Activated T-helper 9 cell treated with anti-CD3 and anti-CD28 coated beads, Interleukin-2, amount 50 U/mL, for 16 hours (primary cell): ENCODE results near the gene FAM53B.
"Not testable (repeated sequence)": the region's sequence is repeated elsewhere in the genome, so short reads cannot be mapped to it uniquely, and the experiment has no call there.

Experiments
- DNase-seq: peaks from one replicate; pipeline ENCODE4 v3.0.0-alpha.2; 2020; ENCODE audit warnings: low read depth

The FAM53B gene

GRCh38 chr10:124596962-124597845 is 147.0 kb downstream of the FAM53B start:
- no peak for DNase-seq

- no peak for DNase-seq
These were observed 147.9 kb downstream of the FAM53B start for GRCh38 chr10:124596116-124596785.

- no peak for DNase-seq
These were observed 148.9 kb downstream of the FAM53B start for GRCh38 chr10:124595143-124595883.

DNA sequence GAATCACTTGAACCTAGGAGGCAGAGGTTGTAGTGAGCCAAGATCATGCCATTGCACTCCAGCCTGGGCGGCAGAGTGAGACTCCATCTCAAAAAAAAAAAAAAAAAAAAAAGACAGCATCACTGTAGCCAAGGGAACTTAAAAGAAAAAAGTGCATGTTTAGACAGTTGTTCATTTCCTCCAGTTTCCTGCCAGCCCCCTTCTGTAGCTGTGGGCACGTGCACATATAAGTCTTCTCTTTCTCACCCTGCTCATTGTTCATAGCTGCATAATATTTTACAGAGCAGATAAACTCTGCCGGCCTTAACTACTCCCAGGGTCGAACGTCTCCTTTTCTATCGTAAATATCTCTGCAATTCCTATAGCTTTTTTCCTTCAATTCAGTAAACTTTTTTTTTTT is 149.9 kb downstream of the FAM53B start:
- no peak for DNase-seq

GRCh38 chr10:124593431-124593985 is 150.7 kb downstream of the FAM53B start:
- no peak for DNase-seq

DNA sequence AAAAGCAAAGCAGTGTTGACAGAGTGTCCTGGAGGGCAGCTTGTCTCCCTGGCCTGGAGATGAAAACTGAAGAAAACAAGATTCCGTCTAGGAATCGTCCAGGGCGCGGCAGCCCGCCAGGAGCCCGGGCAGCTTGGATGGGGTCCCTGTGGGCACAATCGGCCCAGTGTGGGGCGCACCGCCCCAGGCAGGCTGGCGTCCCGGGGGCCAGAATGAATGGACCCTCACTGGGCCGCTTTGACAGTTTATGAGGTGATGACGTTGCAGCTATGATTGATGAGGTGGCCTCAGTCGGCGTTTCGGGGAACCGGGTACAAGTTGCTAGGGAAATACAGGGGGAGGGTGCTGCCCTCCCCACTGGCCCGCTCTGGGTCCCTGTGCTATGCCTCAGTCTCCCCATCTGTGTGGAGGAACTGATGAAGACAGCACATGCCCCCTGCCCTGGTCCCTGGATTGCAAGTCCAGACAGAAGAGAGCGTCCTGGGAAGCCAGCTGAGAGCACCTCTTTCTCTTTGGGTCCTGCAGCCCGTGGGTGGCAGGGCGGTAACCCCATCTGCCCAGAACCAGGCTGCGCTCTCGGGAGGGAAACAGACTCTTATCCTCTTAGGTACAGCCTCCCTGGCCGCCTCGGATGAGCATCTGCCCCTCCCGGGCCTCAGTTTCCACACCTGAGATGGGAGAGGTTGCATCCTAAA is 151.3 kb downstream of the FAM53B start:
- DNase-seq, result no peak

DNA sequence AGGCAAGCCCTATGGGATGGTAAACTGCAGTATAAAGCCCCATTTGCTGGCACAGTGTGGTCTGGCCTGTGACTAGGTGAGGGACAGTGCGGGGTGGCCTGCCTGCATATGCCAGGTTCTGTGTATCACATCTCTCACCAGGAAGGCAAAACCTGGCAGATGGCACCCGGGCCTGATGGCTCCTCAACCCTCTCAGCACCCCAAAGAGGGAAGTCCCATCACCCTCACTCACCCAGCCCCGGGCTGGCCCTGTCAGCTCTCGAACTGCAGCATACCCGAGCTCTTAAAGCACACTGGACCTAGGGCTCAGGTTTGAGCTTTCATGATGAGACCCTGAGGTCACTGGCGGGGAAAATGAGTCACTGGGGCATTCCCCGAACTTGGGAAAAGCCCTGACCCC is 152.1 kb downstream of the FAM53B start:
- DNase-seq, result no peak

- DNase-seq, result no peak
These were observed 153.1 kb downstream of the FAM53B start for GRCh38 chr10:124591123-124591495.

DNA sequence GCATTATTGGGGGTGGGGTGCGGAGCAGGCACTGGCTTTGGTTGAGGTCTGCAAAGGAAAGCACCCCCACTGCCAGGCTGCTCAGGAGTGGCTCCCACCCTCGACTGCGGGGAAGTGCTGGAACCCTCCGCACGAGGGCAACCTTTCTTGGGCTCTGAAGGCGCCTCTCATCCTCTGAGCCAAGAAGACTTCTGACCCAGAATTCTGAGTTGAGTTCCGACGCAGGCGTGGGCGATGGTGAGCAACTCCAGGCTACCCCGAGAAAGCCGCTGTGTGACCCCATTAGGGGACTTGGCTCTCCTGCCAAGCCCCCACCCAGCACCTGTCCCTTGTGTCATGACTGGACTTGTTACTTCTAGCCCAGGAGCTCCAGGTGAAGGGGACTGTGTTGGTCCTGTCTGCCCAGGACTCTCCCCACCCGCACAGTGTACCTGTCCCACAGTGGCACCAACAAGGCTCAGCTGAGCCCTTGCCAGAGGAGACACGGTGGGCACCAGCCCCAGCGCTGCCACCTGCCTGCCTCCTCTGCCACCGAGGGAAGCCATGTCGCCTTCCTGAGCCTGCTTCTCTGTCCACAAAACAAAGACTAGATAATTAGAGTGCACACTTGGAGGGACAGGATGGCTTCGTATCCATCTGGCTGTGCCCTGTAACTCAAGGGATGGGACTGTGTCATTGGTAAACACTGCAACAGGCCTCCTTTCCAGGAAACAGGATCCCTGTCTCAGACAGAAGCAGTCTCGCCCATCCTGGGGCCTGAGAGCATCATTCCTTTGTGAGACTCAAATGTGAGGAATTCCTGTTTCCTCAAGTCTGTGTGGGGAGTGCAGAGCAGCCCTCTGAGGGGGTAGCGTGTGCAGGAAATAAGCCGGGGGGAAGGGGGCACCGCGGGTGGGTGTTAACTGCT is 153.7 kb downstream of the FAM53B start:
- DNase-seq, result no peak

DNA sequence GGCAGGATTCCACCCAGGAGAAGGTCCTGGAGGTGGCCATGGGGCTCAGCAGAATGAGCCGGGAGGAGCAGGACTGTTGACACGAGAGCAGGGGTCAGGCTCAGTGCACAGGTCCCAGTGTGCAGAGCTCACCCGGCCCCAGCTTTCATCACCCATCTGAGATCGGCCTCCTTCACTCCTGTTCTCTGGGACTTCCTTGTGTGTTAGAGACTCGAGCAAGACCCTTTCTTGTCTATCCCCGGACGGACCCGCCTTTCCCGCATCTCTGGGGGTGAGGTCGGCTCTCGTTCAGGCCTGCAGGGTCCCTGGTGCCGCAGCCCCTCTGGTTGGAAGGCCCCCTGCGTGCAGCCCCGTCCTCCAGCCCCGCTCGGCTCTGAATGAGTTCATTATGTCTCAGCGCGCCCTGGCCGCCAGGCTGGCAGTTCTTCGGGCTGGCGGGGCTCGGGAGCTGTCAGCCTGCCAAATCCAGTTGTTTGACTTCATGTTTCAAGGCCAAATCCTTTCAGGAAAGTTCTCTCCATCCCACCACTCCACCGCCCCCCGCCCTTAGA is 154.6 kb downstream of the FAM53B start:
- DNase-seq, result no peak

GRCh38 chr10:124588736-124589490 is 155.3 kb downstream of the FAM53B start:
- no peak for DNase-seq

- not testable (repeated sequence) for DNase-seq
These were observed 155.8 kb downstream of the FAM53B start for GRCh38 chr10:124588341-124588735.

DNA sequence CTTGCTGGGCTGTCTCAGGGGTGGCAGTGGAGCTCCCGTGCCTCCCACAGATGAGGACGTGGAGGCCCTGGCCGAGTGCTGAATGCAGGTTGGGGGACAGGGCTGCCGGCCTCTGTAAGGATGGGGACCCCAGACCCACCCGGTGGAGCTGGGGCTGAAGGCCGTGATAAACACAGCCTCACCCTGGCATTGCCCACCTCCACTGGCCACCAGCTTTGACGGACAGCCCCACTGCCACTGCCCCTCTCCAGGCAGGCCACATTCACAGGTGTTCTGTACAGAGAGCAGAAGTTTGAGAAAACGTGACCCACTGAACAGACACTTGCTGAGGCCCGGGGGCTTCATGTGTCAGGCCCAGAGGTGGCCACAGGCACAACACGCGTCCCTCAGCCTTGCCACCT is 156.4 kb downstream of the FAM53B start:
- DNase-seq, result no peak

DNA sequence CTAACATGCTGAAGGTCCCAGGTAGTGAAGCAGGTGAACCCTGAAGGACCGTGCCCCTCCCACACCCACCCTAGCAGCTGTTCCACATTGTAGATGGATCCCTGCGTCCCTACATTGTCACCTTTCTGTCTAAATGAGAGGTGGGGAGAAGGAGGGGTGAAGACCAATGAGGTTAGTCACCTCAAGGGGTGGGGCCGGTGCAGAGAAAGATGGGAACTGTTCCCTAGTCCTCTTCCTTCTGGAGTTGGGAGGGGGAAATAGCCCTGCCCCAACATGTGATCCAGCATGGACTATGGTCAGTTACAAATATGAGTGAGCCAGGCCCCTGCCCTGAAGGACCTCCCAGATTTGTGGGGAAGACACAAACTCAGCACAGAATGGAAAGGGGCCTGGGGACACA is 158.0 kb downstream of the FAM53B start:
- DNase-seq, result no peak

GRCh38 chr10:124579011-124579399 is 165.2 kb downstream of the FAM53B start:
- DNase-seq, result no peak

DNA sequence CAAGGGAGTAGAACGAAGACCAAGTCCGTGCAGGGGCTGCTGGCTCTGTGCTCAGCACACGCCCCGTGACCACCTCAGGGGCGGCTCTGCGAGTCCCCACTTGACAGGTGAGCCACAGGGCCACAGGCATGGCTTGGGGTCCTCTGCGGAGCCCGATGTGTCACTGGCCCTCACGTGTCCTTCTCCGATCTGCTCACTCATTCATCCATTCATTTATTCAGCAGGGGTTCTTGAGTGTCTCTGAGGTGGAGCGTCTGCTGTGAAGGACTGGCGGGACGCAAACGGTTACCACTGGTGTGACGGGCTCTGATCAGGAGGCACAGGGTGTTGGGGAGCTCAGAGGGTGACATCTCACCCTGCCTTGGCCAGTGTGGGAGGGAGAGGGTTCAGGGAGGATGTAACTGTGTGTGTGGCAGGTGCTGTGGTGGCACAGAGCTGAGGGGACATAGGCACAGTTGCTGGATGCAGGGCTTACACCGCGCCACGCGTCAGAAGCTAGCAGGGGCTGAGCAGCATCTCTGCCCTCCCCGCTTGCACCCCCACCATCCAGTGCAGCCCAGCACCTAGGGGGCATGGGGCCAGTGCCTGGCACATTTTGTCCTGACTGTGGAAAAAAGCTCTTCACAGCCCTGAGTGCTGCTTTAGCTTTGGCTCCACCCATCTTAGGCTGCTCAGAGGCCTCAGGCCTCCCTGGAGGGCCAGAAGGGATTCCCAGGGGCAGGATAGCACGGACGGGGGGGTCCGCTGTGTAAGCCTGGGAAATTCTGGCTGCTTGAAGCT is 165.8 kb downstream of the FAM53B start:
- no peak for DNase-seq

DNA sequence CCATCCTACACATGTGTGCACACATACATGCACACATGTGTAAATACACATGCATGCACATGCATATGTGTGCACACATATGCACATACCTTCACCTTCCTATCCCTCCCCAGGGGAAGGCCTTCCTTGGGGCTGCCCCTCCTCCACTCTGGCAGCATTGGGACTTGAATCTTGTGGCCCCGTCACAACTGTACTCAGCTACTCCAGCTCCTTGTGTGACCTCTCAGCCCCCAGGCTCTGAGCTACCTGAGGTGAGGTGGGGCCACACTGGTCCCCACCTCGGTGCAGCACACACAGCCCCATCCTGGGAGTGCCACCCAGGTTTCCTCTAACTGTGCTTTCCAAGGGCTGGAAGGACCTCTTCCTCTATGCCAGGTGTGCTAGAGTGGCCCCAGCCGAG is 166.5 kb downstream of the FAM53B start:
- DNase-seq, result no peak

GRCh38 chr10:124576526-124577420 is 167.4 kb downstream of the FAM53B start:
- no peak for DNase-seq
